ENCODE results near the gene TSEN15.

Gene TSEN15

DNA sequence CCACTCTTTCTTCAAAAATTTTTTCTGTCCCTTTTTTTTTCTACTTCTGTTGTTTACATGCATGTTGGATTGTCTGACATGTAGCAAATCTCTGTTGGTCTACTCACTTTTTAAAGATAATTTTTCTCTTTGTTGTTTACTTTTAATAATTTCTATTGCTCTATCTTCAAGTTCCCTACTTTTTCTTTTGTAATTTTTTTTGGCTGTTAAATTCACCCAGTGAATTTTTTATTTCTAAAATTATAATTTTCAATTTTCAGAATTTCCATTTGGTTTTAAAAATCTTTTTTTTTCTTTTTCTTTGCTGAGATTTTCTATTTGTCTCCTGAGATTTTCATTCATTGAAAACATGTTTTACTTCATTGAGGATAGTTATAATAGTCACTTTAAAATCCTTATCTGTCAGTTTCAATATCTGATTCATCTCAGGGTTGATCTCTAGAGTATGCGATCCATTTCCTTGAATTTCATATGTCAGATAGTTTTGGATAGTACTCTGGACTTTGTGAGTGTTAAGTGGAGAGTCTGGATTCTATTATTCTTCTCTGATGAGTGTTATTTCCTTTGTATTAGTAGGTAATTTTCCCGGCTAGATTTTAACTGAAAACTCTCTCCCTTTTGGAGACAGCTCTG, 1.6 kb upstream of the TSEN15 start:
- Histone ChIP-seq H3K4me2 (ENCODE audit: low read length) (no peak overlapping the region), H3K36me3 (ENCODE audit: control insufficient read depth, low read length) (no peaks in the 10 kb centered on the region), H3K9me2 (replicated peaks; ENCODE audit: control insufficient read depth, low read length) (no peaks in the 10 kb centered on the region), H4K20me1 (ENCODE audit: control insufficient read depth, insufficient read depth, low read depth, low read length) (no peaks in the 10 kb centered on the region), H3K9me3 (ENCODE audit: control insufficient read depth, insufficient read depth, low read length) (no peaks in the 10 kb centered on the region), H3K4me3 (ENCODE audit: low read length) (no peak overlapping the region), H3K27ac (ENCODE audit: low read depth, low read length) (no peak overlapping the region), H3F3A (ENCODE audit: control insufficient read depth, insufficient read depth) (no peaks in the 10 kb centered on the region), H3K4me1 (ENCODE audit: control insufficient read depth, low read length) (peaks cover 15% of the 10 kb centered on the region), H3K27me3 (ENCODE audit: control insufficient read depth, low read length) (peaks cover 14% of the 10 kb centered on the region), H3K79me2 (ENCODE audit: control insufficient read depth, low read length) (peaks cover 17% of the 10 kb centered on the region)
- TF ChIP-seq, protein P1, sequence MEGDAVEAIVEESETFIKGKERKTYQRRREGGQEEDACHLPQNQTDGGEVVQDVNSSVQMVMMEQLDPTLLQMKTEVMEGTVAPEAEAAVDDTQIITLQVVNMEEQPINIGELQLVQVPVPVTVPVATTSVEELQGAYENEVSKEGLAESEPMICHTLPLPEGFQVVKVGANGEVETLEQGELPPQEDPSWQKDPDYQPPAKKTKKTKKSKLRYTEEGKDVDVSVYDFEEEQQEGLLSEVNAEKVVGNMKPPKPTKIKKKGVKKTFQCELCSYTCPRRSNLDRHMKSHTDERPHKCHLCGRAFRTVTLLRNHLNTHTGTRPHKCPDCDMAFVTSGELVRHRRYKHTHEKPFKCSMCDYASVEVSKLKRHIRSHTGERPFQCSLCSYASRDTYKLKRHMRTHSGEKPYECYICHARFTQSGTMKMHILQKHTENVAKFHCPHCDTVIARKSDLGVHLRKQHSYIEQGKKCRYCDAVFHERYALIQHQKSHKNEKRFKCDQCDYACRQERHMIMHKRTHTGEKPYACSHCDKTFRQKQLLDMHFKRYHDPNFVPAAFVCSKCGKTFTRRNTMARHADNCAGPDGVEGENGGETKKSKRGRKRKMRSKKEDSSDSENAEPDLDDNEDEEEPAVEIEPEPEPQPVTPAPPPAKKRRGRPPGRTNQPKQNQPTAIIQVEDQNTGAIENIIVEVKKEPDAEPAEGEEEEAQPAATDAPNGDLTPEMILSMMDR (IDR thresholded peaks at IDR 0.05; ENCODE audit: low read depth, low read length, poor library complexity, severe bottlenecking): no peak
- no peak for TF ChIP-seq EZH2phosphoT487 (IDR thresholded peaks at IDR 0.05; ENCODE audit: borderline replicate concordance, low read length)

DNA sequence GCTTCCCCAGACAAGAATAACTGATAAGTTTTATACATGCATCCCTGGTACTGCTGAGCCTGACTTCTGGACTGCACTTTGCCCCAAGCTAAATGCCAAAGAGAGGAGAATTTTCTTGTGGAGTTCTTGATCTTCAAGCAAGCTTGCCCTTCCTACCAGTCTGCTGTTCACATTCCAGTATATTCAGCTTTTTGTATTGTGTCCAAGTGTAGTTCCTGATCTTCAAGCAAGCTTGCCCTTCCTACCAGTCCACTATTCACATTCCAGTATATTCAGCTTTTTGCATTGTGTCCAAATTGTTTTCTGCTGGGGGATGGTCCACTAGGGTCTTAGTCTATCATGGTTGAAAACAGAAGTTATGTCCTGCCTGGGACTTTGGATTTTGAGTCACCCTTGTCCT, 894 bp upstream of the TSEN15 start:
- H3K36me3 ChIP-seq (ENCODE audit: control insufficient read depth, low read length): no peaks in the 10 kb centered on the region
- no peaks in the 10 kb centered on the region for H4K20me1 ChIP-seq (ENCODE audit: control insufficient read depth, insufficient read depth, low read depth, low read length)
- H3K4me1 ChIP-seq (ENCODE audit: control insufficient read depth, low read length): peaks cover 15% of the 10 kb centered on the region
- TF ChIP-seq EZH2phosphoT487 (IDR thresholded peaks at IDR 0.05; ENCODE audit: borderline replicate concordance, low read length): no peak
- TF ChIP-seq, protein P1 (IDR thresholded peaks at IDR 0.05; ENCODE audit: low read depth, low read length, poor library complexity, severe bottlenecking): no peak
- H3F3A ChIP-seq (ENCODE audit: control insufficient read depth, insufficient read depth): no peaks in the 10 kb centered on the region
- H3K9me3 ChIP-seq (ENCODE audit: control insufficient read depth, insufficient read depth, low read length): no peaks in the 10 kb centered on the region
- H3K79me2 ChIP-seq (ENCODE audit: control insufficient read depth, low read length): peaks cover 17% of the 10 kb centered on the region
- H3K27ac ChIP-seq (ENCODE audit: low read depth, low read length): peak overlapping the region; percentile 70; the same call in 1 of the 2 replicates
- H3K27me3 ChIP-seq (ENCODE audit: control insufficient read depth, low read length): peaks cover 14% of the 10 kb centered on the region
- peak overlapping the region; percentile 83 for H3K4me3 ChIP-seq (ENCODE audit: low read length)
- no peaks in the 10 kb centered on the region for H3K9me2 ChIP-seq (replicated peaks; ENCODE audit: control insufficient read depth, low read length)
- H3K4me2 ChIP-seq (ENCODE audit: low read length): peak overlapping the region; percentile 96

DNA sequence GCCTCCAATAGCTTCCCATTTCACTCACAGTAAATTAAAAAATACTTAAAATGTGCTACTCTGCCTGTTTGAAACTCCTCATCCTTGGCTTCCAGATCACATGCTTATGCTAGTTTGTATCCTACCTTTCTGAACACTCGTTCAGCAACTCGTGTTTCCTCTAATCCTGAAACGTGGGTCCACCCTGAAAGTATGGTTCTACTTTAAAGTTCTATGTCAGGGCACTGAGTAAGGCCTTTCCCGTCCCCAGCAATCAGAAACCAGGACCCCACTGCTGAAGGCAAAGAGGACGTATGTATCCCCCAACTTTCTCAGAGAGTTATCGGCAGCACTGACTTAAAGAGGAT, 419 bp upstream of the TSEN15 start:
- H3K9me2 ChIP-seq (replicated peaks; ENCODE audit: control insufficient read depth, low read length): no peaks in the 10 kb centered on the region
- H3K36me3 ChIP-seq (ENCODE audit: control insufficient read depth, low read length): no peaks in the 10 kb centered on the region
- H3K9me3 ChIP-seq (ENCODE audit: control insufficient read depth, insufficient read depth, low read length): no peaks in the 10 kb centered on the region
- H3K4me1 ChIP-seq (ENCODE audit: control insufficient read depth, low read length): peaks cover 15% of the 10 kb centered on the region
- H3F3A ChIP-seq (ENCODE audit: control insufficient read depth, insufficient read depth): no peaks in the 10 kb centered on the region
- peak overlapping the region; percentile 70 for H3K27ac ChIP-seq (ENCODE audit: low read depth, low read length)
- no peaks in the 10 kb centered on the region for H4K20me1 ChIP-seq (ENCODE audit: control insufficient read depth, insufficient read depth, low read depth, low read length)
- H3K79me2 ChIP-seq (ENCODE audit: control insufficient read depth, low read length): peaks cover 17% of the 10 kb centered on the region
- peak overlapping the region; percentile 96 for H3K4me2 ChIP-seq (ENCODE audit: low read length)
- H3K4me3 ChIP-seq (ENCODE audit: low read length): peak overlapping the region; percentile 83
- TF ChIP-seq, protein P1 (IDR thresholded peaks at IDR 0.05; ENCODE audit: low read depth, low read length, poor library complexity, severe bottlenecking): no peak
- TF ChIP-seq EZH2phosphoT487 (IDR thresholded peaks at IDR 0.05; ENCODE audit: borderline replicate concordance, low read length): no peak
- peaks cover 14% of the 10 kb centered on the region for H3K27me3 ChIP-seq (ENCODE audit: control insufficient read depth, low read length)
